ENCODE data around the gene ERI3. TPM values are rescaled to one million over a fixed set of nuclear protein-coding genes. Genes with fewer than 3 reads are reported as not detected.

Gene ERI3
- total RNA-seq, 1 experiment from 2014 or later: 74.7 TPM

- no peak overlapping the region for H3K4me3 Mint-ChIP-seq
- ChIA-PET CTCF (interaction anchor here (0.6 to 1.7 kb wide), 4 partner anchors 10 to 252 kb away, joined by 3 to 16 read pairs (median 4); no protein-coding TSS in a partner anchor), POLR2A (no interaction called here)
- peaks cover 26% of the 10 kb centered on the region for H3K27me3 Mint-ChIP-seq (ENCODE audit: low read depth)
- peak; percentile 95 for TF ChIP-seq ZNF121 (CRISPR knock-in tag; IDR thresholded peaks at IDR 0.05)
- no peak for TF ChIP-seq ZNF425 (CRISPR knock-in tag; conservative IDR thresholded peaks at IDR 0.05)
- no peaks in the 10 kb centered on the region for H3K36me3 Mint-ChIP-seq
- ATAC-seq (peak; percentile 94), DNase-seq (ENCODE audit: low spot score) (peak; percentile 17)
- no peaks in the 10 kb centered on the region for H3K9me3 Mint-ChIP-seq
- peaks cover 22% of the 10 kb centered on the region for H3K4me1 Mint-ChIP-seq
- H3K27ac Mint-ChIP-seq: peak overlapping the region; percentile 26; the same call in 1 of the 2 replicates
These were observed 13.6 kb upstream of the ERI3 start for GRCh38 chr1:44368471-44369151.

- no peaks in the 10 kb centered on the region for H3K9me3 Mint-ChIP-seq
- DNase-seq (ENCODE audit: low spot score) (no peak), ATAC-seq (no peak)
- no peak overlapping the region for H3K27ac Mint-ChIP-seq
- CTCF ChIA-PET: interaction anchor here (3.6 kb wide), 1 partner anchor 10 kb away, joined by 19 read pairs; no protein-coding TSS in a partner anchor
- no peak for TF ChIP-seq E2F4 (CRISPR knock-in tag; IDR thresholded peaks at IDR 0.05; ENCODE audit: borderline replicate concordance, low read depth)
- no peak for TF ChIP-seq NFE2L1 (CRISPR knock-in tag; IDR thresholded peaks at IDR 0.05)
- TF ChIP-seq JAZF1 (CRISPR knock-in tag; IDR thresholded peaks at IDR 0.05): no peak
- TF ChIP-seq JUN (CRISPR knock-in tag; IDR thresholded peaks at IDR 0.05): no peak
- TF ChIP-seq ZNF671 (CRISPR knock-in tag; IDR thresholded peaks at IDR 0.05): no peak
- no peak for TF ChIP-seq MLX (CRISPR knock-in tag; IDR thresholded peaks at IDR 0.05)
- TF ChIP-seq ZNF121 (CRISPR knock-in tag; IDR thresholded peaks at IDR 0.05): no peak
- TF ChIP-seq ZNF512 (CRISPR knock-in tag; IDR thresholded peaks at IDR 0.05; ENCODE audit: borderline replicate concordance): no peak
- POLR2A ChIA-PET: no interaction called here
- H3K36me3 Mint-ChIP-seq: no peaks in the 10 kb centered on the region
- peaks cover 24% of the 10 kb centered on the region for H3K4me1 Mint-ChIP-seq
- H3K4me3 Mint-ChIP-seq: no peak overlapping the region
- peaks cover 32% of the 10 kb centered on the region for H3K27me3 Mint-ChIP-seq (ENCODE audit: low read depth)
These were observed 12.9 kb upstream of the ERI3 start for GRCh38 chr1:44367944-44368343.

GRCh38 chr1:44366371-44366975, 11.4 kb upstream of the ERI3 start:
- Mint-ChIP-seq H3K9me3 (no peaks in the 10 kb centered on the region), H3K4me1 (peaks cover 24% of the 10 kb centered on the region), H3K27ac (no peak overlapping the region), H3K27me3 (ENCODE audit: low read depth) (peaks cover 32% of the 10 kb centered on the region), H3K4me3 (no peak overlapping the region), H3K36me3 (no peaks in the 10 kb centered on the region)
- no peak for TF ChIP-seq ATF2 (CRISPR knock-in tag; IDR thresholded peaks at IDR 0.05; ENCODE audit: borderline replicate concordance, low read depth)
- no peak for TF ChIP-seq NFE2L1 (CRISPR knock-in tag; IDR thresholded peaks at IDR 0.05)
- TF ChIP-seq ZNF121 (CRISPR knock-in tag; IDR thresholded peaks at IDR 0.05): no peak
- no peak for TF ChIP-seq ZNF416 (CRISPR knock-in tag; IDR thresholded peaks at IDR 0.05)
- no peak for TF ChIP-seq GRHL2 (CRISPR knock-in tag; IDR thresholded peaks at IDR 0.05; ENCODE audit: insufficient replicate concordance, severe bottlenecking)
- TF ChIP-seq STAT6 (CRISPR knock-in tag; conservative IDR thresholded peaks at IDR 0.05; ENCODE audit: low read depth): no peak
- no peak for TF ChIP-seq CBFB (CRISPR knock-in tag; IDR thresholded peaks at IDR 0.05; ENCODE audit: low read depth)
- no peak for TF ChIP-seq NR2C2 (CRISPR knock-in tag; IDR thresholded peaks at IDR 0.05)
- no peak for DNase-seq (ENCODE audit: low spot score)
- ChIA-PET POLR2A (no interaction called here), CTCF (interaction anchor here (0.6 to 3.6 kb wide), 3 partner anchors 12 to 243 kb away, joined by 3 to 19 read pairs (median 3); no protein-coding TSS in a partner anchor)
- no peak for ATAC-seq

Data from WTC11 (cell line).